CD4-positive, alpha-beta T cell treated with Interleukin-6 for 4 hours (primary cell): ENCODE data around the gene POLR1E.

Experiments used
- DNase-seq: peaks from one replicate; pipeline ENCODE4 v3.0.0-alpha.2; 2020; ENCODE audit warnings: mixed read lengths

The POLR1E gene, protein sequence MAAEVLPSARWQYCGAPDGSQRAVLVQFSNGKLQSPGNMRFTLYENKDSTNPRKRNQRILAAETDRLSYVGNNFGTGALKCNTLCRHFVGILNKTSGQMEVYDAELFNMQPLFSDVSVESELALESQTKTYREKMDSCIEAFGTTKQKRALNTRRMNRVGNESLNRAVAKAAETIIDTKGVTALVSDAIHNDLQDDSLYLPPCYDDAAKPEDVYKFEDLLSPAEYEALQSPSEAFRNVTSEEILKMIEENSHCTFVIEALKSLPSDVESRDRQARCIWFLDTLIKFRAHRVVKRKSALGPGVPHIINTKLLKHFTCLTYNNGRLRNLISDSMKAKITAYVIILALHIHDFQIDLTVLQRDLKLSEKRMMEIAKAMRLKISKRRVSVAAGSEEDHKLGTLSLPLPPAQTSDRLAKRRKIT

DNA sequence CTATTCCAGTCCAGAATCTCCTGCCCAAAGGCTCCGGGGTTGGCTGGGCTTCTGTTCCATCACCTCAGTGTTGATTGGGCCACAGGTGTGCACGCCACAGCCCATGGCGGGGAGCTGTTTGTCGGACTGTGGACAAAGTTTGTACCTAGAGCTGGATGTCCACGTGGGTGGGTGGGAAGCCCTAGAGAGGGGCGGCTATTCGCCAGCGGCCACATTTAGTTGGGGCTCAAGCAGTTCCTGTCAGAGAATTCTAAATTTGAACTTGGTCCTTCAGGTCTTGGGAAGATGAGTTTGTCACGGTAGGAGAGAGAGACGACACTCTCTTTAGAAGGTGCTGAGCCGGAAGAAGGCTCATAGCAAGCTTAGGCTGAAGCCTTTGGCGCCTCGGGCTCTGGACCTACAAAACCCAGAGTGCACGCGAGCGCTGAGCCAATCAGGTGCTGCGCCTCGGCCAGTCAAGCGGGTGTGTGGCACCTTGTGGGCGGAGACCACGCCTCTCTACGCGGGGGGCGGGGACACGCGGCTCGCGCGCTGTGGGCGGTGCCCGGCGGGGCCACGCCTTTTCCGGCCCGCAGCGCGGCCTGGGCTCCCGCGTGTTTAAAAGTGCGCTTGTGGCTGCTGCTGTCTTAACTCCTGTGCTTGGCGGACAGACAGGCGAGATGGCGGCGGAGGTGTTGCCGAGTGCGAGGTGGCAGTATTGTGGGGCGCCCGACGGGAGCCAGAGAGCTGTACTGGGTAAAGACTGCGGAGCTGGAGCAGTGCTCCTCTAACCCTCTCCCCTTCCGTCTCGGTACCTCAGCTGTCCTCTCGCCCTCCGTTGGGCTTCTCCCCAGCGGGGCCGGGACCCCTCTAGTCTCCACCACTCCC, at the start of gene POLR1E:
Gene POLR1E (plus strand): TSS at position 560 of the 867 bp plus-strand sequence. CDS start 100 bp downstream, at position 660.
- peak; percentile 97 for DNase-seq

- DNase-seq, result no peak
Measured at GRCh38 chr9:37436540-37436939, 49.2 kb upstream of the POLR1E start.

- no peak for DNase-seq
Measured at GRCh38 chr9:37437010-37437409, 48.7 kb upstream of the POLR1E start.

- no peak for DNase-seq
Measured at GRCh38 chr9:37437621-37438020, 48.1 kb upstream of the POLR1E start.

- no peak for DNase-seq
Measured at GRCh38 chr9:37438359-37438758, 47.4 kb upstream of the POLR1E start.

DNA sequence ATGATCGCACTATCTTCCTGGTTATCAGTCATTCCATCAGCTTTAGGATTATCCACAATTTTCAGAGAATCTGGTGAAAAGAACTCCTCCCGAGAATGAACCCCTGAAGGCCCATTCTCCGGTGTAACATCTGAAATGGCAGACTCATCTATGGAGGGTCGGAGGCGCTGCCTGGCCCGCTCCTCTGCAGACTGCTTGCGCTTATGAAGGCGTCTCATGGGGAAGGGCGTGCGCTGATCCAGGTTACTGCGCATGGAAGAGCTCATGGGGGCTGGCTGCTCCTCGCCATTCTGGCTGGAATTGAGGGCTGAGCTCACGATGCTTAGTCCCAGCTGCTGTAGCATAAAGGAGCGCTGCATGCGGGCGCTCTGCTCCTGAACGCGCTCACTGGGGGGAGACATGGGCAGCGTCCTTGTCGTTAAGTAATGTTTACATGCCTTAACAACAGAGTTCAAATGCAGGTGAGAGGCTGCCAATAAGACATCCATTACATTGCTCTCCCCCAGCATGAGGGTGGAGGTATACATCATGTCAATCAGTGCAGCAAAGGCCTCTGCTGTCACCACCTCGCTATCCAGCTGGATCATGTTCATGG, 43.9 kb upstream of the POLR1E start:
- DNase-seq, result no peak

DNA sequence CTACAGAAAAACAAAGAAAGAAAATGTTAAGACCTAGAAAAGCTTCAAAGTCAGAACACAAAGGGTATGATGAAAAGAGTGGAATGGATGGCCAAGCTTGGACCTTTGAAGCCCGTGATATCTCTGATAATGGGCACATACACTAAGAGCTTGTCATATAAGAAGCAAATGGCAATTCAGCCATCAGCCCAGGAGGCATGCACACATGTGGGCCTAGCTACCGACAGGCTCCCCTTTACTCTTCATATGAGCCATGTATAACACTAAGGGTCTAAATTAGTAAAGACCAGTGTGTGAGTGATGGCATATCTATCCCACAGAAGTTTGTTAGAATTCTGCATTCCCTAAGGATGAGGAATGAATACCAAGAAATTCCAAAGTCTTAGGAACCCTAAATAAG, 43.2 kb upstream of the POLR1E start:
- no peak for DNase-seq

DNA sequence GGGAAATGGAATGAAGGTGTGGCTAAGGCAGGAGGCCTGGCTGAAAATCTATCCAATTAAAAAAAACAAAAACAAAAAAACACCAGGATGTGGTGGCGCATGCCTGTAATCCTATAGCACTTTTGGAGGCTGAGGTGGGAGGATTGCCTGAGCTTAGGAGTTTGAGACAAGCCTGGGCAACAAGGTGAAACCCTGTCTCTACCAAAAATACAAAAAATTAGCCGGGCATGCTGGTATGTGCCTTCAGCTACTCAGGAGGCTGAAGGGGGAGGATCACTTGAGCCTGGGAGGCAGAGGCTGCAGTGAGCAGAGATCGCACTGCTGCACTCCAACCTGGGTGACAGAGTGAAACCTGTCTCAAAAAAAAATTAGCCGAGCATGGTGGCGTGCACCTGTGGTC, 42.2 kb upstream of the POLR1E start:
- no peak for DNase-seq

DNA sequence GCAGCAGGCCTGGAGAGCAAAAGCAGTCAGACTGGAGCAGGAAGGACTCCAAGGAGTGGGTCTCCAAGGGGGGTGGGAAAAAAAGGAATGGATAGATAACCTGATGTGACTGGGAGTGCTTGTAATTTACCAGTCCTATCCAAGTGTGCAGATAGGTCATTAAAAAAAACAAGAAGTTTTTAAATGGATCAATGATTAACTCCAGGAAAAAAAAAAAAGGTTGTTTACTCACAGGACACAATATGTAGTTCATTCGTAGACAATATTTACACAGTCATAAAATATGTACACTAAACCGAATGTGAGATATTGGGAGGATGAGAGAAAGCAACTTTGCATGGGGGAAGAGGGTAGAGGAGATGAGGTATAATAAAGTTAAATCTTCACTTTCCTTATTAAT, 40.9 kb upstream of the POLR1E start:
- DNase-seq, result no peak

GRCh38 chr9:37445832-37446231, 39.9 kb upstream of the POLR1E start:
- DNase-seq, result no peak

- DNase-seq, result no peak
Measured at GRCh38 chr9:37446401-37446800, 39.3 kb upstream of the POLR1E start.

GRCh38 chr9:37447111-37447510, 38.6 kb upstream of the POLR1E start:
- DNase-seq, result no peak

GRCh38 chr9:37449862-37450632, 35.7 kb upstream of the POLR1E start:
- DNase-seq, result no peak

DNA sequence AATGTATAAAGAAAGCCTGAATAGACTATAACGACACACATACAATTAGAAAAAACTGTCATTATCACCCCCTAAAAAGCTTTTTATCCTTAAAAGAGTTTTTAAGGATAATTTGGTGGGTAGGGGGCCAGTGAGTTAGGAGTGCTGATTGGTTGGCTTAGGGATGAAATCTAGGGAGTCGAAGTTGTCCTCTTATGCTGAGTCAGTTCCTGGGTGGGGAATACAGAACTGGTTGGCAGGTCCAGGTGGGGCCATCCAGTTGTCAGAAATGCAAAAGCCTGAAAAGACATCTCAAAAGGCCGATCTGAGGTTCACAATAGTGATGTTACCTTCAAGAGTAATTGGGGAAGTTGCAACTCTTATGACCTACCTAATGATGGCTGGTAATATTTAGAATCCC, 34.1 kb upstream of the POLR1E start:
- DNase-seq, result no peak

- DNase-seq, result no peak
Measured at GRCh38 chr9:37452611-37453010, 33.1 kb upstream of the POLR1E start.

- no peak for DNase-seq
Measured at GRCh38 chr9:37453827-37454226, 31.9 kb upstream of the POLR1E start.

- DNase-seq, result no peak
Measured at GRCh38 chr9:37454238-37454637, 31.5 kb upstream of the POLR1E start.

GRCh38 chr9:37455884-37456647, 29.7 kb upstream of the POLR1E start:
- DNase-seq, result no peak

GRCh38 chr9:37456817-37457216, 28.9 kb upstream of the POLR1E start:
- DNase-seq, result no peak

GRCh38 chr9:37464006-37464405, 21.7 kb upstream of the POLR1E start:
- DNase-seq, result no peak

GRCh38 chr9:37464426-37465248, 21.1 kb upstream of the POLR1E start:
- peak; percentile 59 for DNase-seq
